ENCODE measurements around the gene SPTBN1. TPM values are rescaled to one million over a fixed set of nuclear protein-coding genes. Genes with fewer than 3 reads are reported as not detected.

Gene SPTBN1
- polyA plus RNA-seq, 2 of the 4 experiments (the other 2 are of a cell fraction), result 105 to 126 TPM

DNA sequence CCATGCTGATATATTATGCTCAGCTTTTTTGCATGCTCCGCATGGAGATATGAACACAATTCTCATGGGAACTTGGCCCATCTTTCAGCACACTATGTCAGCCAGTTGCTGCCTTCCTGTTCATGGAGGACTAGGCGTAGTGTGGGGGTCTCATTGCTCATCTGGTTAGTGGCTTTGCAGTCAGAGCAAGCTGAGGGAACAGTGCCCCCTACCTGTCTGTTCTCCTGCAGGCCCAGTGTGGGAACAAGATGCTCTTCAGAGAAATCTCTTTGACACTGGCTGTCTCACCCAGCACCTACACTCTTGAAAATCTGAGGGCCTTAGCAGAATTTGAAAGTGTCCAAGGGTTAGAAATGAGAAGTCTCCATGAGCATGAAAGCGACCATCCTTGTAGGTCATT is 47.1 kb downstream of the SPTBN1 start:
- WGBS (ENCODE audit: missing lambda C conversion rate), result 94% methylated on average over 3 of the region's 3 CpGs
- Histone ChIP-seq H3K9me3 (no peaks in the 10 kb centered on the region), H3K4me1 (peaks cover 12% of the 10 kb centered on the region; the same call in 2 of the 3 replicates), H3K27ac (no peak overlapping the region), H3K4me3 (no peak overlapping the region), H3K4me2 (no peak overlapping the region)
- ChIA-PET POLR2A (interaction anchor here (0.6 kb wide), 1 partner anchor 22 kb away, joined by 3 read pairs; no protein-coding TSS in a partner anchor), CTCF (interaction anchor here (0.7 to 2.5 kb wide), 14 partner anchors 10 to 399 kb away, joined by 3 to 9 read pairs (median 3); no protein-coding TSS in a partner anchor)
- TF ChIP-seq RAD21 (conservative IDR thresholded peaks at IDR 0.05 in 1 of 2, IDR thresholded peaks at IDR 0.05 in 1 of 2) (peak; percentile 70 to 72), ZC3H11A (IDR thresholded peaks at IDR 0.05) (no peak), EHF (CRISPR knock-in tag; IDR thresholded peaks at IDR 0.05) (no peak), CHD2 (IDR thresholded peaks at IDR 0.05; ENCODE audit: low read length, partially characterized antibody) (no peak), SMC3 (IDR thresholded peaks at IDR 0.05) (peak; percentile 52)
- TF ChIP-seq, protein P1, sequence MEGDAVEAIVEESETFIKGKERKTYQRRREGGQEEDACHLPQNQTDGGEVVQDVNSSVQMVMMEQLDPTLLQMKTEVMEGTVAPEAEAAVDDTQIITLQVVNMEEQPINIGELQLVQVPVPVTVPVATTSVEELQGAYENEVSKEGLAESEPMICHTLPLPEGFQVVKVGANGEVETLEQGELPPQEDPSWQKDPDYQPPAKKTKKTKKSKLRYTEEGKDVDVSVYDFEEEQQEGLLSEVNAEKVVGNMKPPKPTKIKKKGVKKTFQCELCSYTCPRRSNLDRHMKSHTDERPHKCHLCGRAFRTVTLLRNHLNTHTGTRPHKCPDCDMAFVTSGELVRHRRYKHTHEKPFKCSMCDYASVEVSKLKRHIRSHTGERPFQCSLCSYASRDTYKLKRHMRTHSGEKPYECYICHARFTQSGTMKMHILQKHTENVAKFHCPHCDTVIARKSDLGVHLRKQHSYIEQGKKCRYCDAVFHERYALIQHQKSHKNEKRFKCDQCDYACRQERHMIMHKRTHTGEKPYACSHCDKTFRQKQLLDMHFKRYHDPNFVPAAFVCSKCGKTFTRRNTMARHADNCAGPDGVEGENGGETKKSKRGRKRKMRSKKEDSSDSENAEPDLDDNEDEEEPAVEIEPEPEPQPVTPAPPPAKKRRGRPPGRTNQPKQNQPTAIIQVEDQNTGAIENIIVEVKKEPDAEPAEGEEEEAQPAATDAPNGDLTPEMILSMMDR (IDR thresholded peaks at IDR 0.05), result peak; percentile 65
- ATAC-seq (peak; percentile 82 to 87; a peak in 5 of 6 replicates), DNase-seq (ENCODE audit: low read depth in 1 of 2, low spot score in 1 of 2) (peak in 1 of 2 experiments; percentile 60), FAIRE-seq (no peak)

DNA sequence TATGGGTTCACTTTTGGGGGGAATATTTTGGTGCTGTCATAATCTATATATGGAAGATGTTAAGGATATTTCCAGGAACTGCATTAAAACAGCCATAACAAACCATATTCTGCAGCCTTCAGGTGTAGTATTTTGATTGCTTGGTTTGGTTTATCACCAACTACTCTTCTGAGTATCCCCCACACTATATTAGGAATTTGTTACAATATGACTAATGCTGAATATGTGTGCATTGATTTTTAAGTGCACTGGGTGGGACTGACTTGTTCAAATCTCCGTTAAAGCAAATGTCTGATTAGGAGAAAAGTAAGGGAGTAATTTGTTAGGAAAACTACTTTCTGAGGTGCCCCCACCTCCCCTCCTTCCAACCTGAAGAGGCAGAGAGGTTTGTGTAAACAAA is 47.7 kb downstream of the SPTBN1 start:
- ChIA-PET CTCF (interaction anchor here (1.1 to 2.9 kb wide), 6 partner anchors 17 to 397 kb away, joined by 3 to 14 read pairs (median 3); no protein-coding TSS in a partner anchor), POLR2A (no interaction called here)
- no peak for TF ChIP-seq SMC3 (IDR thresholded peaks at IDR 0.05)
- no peak for TF ChIP-seq FOXS1 (CRISPR knock-in tag; IDR thresholded peaks at IDR 0.05)
- no peak for TF ChIP-seq TFCP2L1 (CRISPR knock-in tag; IDR thresholded peaks at IDR 0.05)
- TF ChIP-seq RNF2 (IDR thresholded peaks at IDR 0.05; ENCODE audit: borderline replicate concordance, low read depth), result no peak
- DNase-seq (ENCODE audit: low read depth in 1 of 2, low spot score in 1 of 2), result no peak
- FAIRE-seq, result no peak
- no peak overlapping the region for H3K27ac ChIP-seq
- ATAC-seq, result no peak
- no peak overlapping the region for H3K4me2 ChIP-seq
- H3K9me3 ChIP-seq, result no peaks in the 10 kb centered on the region
- 72% methylated on average over 1 of the region's 1 CpG for WGBS (ENCODE audit: missing lambda C conversion rate)
- H3K4me1 ChIP-seq, result peaks cover 12% of the 10 kb centered on the region; the same call in 2 of the 3 replicates
- H3K4me3 ChIP-seq, result no peak overlapping the region

DNA sequence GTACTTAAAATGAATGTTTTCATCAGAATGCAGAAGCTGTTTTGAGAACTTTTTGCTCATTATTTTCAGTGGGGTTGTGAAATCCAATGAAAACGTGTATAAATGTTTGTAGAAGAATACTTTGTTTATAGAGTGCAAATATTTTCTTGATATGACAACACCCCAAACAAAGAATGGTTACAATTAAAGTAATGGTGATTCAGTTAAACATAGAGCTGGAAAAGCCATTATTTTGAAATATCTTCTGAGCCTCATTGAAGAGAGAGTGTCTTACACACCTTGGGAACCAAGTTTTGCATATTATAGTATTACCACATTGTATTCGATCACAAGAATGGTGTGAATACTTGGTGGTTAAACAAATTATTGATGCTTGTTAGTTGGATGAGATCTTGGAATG is 48.7 kb downstream of the SPTBN1 start:
- POLR2A ChIA-PET, result no interaction called here
- ATAC-seq, result no peak
- 48% methylated on average over 2 of the region's 2 CpGs for WGBS (ENCODE audit: missing lambda C conversion rate)
- no peak for TF ChIP-seq GATA3 (IDR thresholded peaks at IDR 0.05; ENCODE audit: borderline replicate concordance)
- no peak for TF ChIP-seq HDAC2 (IDR thresholded peaks at IDR 0.05)
- TF ChIP-seq SREBF2 (IDR thresholded peaks at IDR 0.05), result no peak
- TF ChIP-seq NR3C1 (IDR thresholded peaks at IDR 0.05), result no peak
- TF ChIP-seq, protein P2, sequence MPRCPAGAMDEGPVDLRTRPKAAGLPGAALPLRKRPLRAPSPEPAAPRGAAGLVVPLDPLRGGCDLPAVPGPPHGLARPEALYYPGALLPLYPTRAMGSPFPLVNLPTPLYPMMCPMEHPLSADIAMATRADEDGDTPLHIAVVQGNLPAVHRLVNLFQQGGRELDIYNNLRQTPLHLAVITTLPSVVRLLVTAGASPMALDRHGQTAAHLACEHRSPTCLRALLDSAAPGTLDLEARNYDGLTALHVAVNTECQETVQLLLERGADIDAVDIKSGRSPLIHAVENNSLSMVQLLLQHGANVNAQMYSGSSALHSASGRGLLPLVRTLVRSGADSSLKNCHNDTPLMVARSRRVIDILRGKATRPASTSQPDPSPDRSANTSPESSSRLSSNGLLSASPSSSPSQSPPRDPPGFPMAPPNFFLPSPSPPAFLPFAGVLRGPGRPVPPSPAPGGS (IDR thresholded peaks at IDR 0.05), result no peak
- no peak for TF ChIP-seq ZNF302 (CRISPR knock-in tag; IDR thresholded peaks at IDR 0.05)
- no peak for TF ChIP-seq FOXS1 (CRISPR knock-in tag; IDR thresholded peaks at IDR 0.05)
- no peak for TF ChIP-seq NPAS2 (CRISPR knock-in tag; IDR thresholded peaks at IDR 0.05; ENCODE audit: borderline replicate concordance)
- TF ChIP-seq, protein P3, sequence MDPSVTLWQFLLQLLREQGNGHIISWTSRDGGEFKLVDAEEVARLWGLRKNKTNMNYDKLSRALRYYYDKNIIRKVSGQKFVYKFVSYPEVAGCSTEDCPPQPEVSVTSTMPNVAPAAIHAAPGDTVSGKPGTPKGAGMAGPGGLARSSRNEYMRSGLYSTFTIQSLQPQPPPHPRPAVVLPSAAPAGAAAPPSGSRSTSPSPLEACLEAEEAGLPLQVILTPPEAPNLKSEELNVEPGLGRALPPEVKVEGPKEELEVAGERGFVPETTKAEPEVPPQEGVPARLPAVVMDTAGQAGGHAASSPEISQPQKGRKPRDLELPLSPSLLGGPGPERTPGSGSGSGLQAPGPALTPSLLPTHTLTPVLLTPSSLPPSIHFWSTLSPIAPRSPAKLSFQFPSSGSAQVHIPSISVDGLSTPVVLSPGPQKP (IDR thresholded peaks at IDR 0.05; ENCODE audit: low read depth, low read length), result no peak
- no peak for TF ChIP-seq EP300 (IDR thresholded peaks at IDR 0.05)
- no peak for TF ChIP-seq CHD4 (IDR thresholded peaks at IDR 0.05; ENCODE audit: borderline replicate concordance)
- TF ChIP-seq CEBPB (IDR thresholded peaks at IDR 0.05), result no peak
- TF ChIP-seq MYC (IDR thresholded peaks at IDR 0.05; ENCODE audit: borderline replicate concordance, low read length), result no peak
- TF ChIP-seq JUNB (IDR thresholded peaks at IDR 0.05), result no peak
- TF ChIP-seq MAFK (IDR thresholded peaks at IDR 0.05; ENCODE audit: partially characterized antibody), result no peak
- TF ChIP-seq, protein P4, sequence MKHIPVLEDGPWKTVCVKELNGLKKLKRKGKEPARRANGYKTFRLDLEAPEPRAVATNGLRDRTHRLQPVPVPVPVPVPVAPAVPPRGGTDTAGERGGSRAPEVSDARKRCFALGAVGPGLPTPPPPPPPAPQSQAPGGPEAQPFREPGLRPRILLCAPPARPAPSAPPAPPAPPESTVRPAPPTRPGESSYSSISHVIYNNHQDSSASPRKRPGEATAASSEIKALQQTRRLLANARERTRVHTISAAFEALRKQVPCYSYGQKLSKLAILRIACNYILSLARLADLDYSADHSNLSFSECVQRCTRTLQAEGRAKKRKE (CRISPR knock-in tag; IDR thresholded peaks at IDR 0.05; ENCODE audit: low read depth), result no peak
- TF ChIP-seq, protein P5, sequence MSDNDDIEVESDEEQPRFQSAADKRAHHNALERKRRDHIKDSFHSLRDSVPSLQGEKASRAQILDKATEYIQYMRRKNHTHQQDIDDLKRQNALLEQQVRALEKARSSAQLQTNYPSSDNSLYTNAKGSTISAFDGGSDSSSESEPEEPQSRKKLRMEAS (IDR thresholded peaks at IDR 0.05), result no peak
- TF ChIP-seq SMC3 (IDR thresholded peaks at IDR 0.05), result no peak
- no peak overlapping the region for H3K4me2 ChIP-seq
- no peaks in the 10 kb centered on the region for H3K9me3 ChIP-seq
- CTCF ChIA-PET, result interaction anchor here (1.4 to 2.9 kb wide), 3 partner anchors 18 to 344 kb away, joined by 4 to 14 read pairs (median 9); no protein-coding TSS in a partner anchor
- FAIRE-seq, result no peak
- peaks cover 12% of the 10 kb centered on the region; the same call in 2 of the 3 replicates for H3K4me1 ChIP-seq
- H3K4me3 ChIP-seq, result no peak overlapping the region
- no peak overlapping the region for H3K27ac ChIP-seq
- no peak for DNase-seq (ENCODE audit: low read depth in 1 of 2, low spot score in 1 of 2)
